ENCODE data around the gene AUTS2. TPM values are rescaled to one million over a fixed set of nuclear protein-coding genes. Genes with fewer than 3 reads are reported as not detected.

AUTS2 gene
- total and polyA plus RNA-seq, 9 of the 15 experiments (the other 6 are each of a cell fraction or from before 2014, with no cell fraction given), result 0.58 TPM; not detected in 8

DNA sequence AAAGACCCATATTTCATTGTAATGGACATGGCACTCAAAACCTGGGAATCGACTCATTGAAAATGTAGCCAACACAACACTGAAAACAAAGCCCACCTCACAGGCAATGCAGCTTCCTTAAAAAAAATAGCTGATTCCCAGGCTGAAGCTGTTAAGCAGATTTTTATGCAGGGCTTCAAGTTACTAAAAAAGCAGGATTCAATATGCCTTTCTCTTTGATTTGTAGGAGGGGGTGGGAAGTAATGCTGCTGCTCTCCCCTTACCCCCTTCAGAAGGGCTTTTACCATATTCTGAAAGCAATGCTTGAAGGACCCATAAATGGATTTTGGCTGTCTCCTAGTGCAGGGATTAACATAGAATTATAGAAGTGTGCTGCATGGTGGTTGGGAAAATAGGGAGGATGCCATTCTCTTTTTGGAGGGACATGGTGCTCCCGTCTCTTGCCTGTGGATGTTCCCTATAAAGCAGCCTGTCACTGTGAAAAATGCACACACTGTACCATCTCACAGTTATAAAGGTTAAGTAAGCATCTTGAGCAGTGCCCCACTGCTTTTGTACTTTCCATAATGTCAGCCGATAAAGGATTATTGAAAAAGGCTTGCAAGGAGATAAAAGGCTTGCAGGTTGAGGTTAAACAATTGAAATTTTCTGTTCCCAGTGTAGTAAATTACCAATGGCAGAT lies 262.8 kb downstream of the AUTS2 start:
- Histone ChIP-seq H3K9me1 (ENCODE audit: control insufficient read depth, insufficient read depth, low read length) (no peaks in the 10 kb centered on the region), H3K79me2 (ENCODE audit: control insufficient read depth, insufficient read depth, low read length) (no peaks in the 10 kb centered on the region), H3K27me3 (ENCODE audit: control insufficient read depth in 2 of 2, insufficient read depth in 2 of 2, low read length in 2 of 2) (no peaks in the 10 kb centered on the region), H3K9me3 (replicated peaks; ENCODE audit: control insufficient read depth, insufficient read depth, low read depth, low read length) (no peaks in the 10 kb centered on the region), H3K4me2 (ENCODE audit: insufficient read depth, low read length) (no peak overlapping the region), H2AFZ (ENCODE audit: low read depth, low read length) (no peak overlapping the region), H3K27ac (ENCODE audit: extremely low read depth, low read depth, low read length) (no peak overlapping the region), H3K4me3 (no peak overlapping the region), H3K9ac (ENCODE audit: insufficient read depth in 1 of 2, low read depth in 2 of 2, low read length in 2 of 2) (no peak overlapping the region), H4K20me1 (replicated peaks; ENCODE audit: control insufficient read depth, insufficient read depth, low read length) (no peaks in the 10 kb centered on the region), H3K4me1 (replicated peaks in 1 of 2; ENCODE audit: control insufficient read depth in 2 of 2, insufficient read depth in 2 of 2, low read length in 2 of 2) (no peaks in the 10 kb centered on the region), H3K36me3 (ENCODE audit: control insufficient read depth, insufficient read depth, low read length) (no peaks in the 10 kb centered on the region)
- intact Hi-C loops (cut with micrococcal nuclease), result no loop called here
- in situ Hi-C loops (cut with MboI), result no loop called here
- ATAC-seq (no peak), DNase-seq (ENCODE audit: extremely low read depth in 1 of 4, low spot score in 3 of 4) (no peak), FAIRE-seq (no peak)
- TF ChIP-seq NFYB (IDR thresholded peaks at IDR 0.05; ENCODE audit: extremely low read depth, insufficient read length) (no peak), GATAD2B (IDR thresholded peaks at IDR 0.05; ENCODE audit: borderline replicate concordance) (no peak), RBM39 (optimal IDR thresholded peaks at IDR 0.05; ENCODE audit: low read depth, low read length) (no peak), ZBTB9 (CRISPR knock-in tag; IDR thresholded peaks at IDR 0.05) (no peak), CCAR2 (IDR thresholded peaks at IDR 0.05; ENCODE audit: low read depth, low read length) (no peak), MXI1 (IDR thresholded peaks at IDR 0.05; ENCODE audit: low read depth, low read length) (no peak), YBX1 (IDR thresholded peaks at IDR 0.05) (no peak), XRCC5 (IDR thresholded peaks at IDR 0.05; ENCODE audit: low read depth, low read length) (no peak), RBM14 (IDR thresholded peaks at IDR 0.05; ENCODE audit: borderline replicate concordance, insufficient read depth, low read depth, low read length) (no peak)
- TF ChIP-seq, protein P1, sequence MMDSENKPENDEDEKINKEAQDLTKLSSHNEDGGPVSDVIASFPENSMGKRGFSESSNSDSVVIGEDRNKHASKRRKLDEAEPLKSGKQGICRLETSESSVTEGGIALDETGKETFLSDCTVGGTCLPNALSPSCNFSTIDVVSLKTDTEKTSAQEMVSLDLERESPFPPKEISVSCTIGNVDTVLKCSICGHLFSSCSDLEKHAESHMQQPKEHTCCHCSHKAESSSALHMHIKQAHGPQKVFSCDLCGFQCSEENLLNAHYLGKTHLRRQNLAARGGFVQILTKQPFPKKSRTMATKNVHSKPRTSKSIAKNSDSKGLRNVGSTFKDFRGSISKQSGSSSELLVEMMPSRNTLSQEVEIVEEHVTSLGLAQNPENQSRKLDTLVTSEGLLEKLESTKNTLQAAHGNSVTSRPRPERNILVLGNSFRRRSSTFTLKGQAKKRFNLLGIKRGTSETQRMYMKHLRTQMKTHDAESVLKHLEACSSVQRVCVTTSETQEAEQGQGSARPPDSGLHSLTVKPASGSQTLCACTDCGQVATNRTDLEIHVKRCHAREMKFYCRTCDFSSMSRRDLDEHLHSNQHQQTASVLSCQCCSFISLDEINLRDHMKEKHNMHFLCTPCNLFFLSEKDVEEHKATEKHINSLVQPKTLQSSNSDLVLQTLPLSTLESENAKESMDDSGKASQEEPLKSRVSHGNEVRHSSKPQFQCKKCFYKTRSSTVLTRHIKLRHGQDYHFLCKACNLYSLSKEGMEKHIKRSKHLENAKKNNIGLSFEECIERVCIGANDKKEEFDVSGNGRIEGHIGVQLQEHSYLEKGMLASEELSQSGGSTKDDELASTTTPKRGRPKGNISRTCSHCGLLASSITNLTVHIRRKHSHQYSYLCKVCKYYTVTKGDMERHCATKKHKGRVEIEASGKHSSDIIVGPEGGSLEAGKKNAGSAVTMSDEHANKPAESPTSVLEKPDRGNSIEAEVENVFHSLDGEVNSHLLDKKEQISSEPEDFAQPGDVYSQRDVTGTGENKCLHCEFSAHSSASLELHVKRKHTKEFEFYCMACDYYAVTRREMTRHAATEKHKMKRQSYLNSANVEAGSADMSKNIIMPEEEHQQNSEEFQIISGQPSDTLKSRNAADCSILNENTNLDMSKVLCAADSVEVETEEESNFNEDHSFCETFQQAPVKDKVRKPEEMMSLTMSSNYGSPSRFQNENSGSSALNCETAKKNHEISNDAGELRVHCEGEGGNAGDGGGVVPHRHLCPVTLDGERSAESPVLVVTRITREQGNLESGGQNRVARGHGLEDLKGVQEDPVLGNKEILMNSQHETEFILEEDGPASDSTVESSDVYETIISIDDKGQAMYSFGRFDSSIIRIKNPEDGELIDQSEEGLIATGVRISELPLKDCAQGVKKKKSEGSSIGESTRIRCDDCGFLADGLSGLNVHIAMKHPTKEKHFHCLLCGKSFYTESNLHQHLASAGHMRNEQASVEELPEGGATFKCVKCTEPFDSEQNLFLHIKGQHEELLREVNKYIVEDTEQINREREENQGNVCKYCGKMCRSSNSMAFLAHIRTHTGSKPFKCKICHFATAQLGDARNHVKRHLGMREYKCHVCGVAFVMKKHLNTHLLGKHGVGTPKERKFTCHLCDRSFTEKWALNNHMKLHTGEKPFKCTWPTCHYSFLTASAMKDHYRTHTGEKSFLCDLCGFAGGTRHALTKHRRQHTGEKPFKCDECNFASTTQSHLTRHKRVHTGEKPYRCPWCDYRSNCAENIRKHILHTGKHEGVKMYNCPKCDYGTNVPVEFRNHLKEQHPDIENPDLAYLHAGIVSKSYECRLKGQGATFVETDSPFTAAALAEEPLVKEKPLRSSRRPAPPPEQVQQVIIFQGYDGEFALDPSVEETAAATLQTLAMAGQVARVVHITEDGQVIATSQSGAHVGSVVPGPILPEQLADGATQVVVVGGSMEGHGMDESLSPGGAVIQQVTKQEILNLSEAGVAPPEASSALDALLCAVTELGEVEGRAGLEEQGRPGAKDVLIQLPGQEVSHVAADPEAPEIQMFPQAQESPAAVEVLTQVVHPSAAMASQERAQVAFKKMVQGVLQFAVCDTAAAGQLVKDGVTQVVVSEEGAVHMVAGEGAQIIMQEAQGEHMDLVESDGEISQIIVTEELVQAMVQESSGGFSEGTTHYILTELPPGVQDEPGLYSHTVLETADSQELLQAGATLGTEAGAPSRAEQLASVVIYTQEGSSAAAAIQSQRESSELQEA (IDR thresholded peaks at IDR 0.05; ENCODE audit: low read depth), result no peak
- CTCF ChIA-PET (ENCODE audit: low intra/inter-chr PET ratio), result no interaction called here
- POLR2A ChIA-PET, result no interaction called here
- BruUV-seq (replicated peaks), result no TSS peak
- 0% methylated on average over 3 of the region's 3 CpGs for WGBS (ENCODE audit: insufficient coverage, low coverage, missing lambda C conversion rate)
